NOMO-1 treated with dmso at 0.1 percent for 144 hours (cell line): ENCODE data around the gene BAHCC1.

ENCODE experiments used
- DNase-seq: peaks from one replicate; lab custom pipeline; 2025; ENCODE audit not compliant: unreplicated experiment; lab: John Stamatoyannopoulos, UW

Gene BAHCC1

GRCh38 chr17:81397314-81398175 lies 2.3 kb downstream of the BAHCC1 start:
- DNase-seq = no peak

DNA sequence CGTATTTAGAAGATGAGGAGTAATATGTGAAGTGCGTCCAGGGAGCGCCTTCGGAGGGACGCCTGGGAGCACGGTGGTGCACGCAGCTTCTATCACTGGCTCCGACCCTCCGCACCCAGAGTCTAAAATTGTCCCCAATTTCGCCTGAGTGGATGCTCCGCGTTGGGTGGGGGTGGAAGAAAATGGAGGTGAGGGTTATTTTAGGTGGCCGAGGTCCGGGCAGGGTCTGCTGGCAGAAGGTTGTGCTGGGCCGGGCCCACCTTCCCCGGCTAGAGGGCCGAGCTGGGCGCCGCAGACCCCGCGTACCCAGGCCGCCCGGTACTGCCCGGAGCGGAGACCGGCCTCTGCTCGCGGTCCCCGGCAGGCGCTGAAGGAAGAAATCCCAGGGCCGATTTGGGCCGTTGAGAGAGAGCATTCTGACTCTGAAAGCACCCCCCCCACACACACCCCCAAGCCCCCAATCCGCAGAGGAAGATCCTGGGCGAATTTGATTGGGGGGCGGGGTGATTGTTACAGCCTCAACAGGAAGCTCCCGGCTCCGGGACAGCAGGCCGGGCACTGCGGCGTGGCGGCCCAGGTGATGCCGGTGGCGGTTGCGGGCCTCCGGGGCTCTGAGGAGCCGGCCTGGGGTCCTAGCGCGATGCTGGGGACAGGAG lies 3.0 kb downstream of the BAHCC1 start:
- DNase-seq = no peak

- no peak for DNase-seq
These were observed 3.7 kb downstream of the BAHCC1 start for GRCh38 chr17:81398832-81399411.

DNA sequence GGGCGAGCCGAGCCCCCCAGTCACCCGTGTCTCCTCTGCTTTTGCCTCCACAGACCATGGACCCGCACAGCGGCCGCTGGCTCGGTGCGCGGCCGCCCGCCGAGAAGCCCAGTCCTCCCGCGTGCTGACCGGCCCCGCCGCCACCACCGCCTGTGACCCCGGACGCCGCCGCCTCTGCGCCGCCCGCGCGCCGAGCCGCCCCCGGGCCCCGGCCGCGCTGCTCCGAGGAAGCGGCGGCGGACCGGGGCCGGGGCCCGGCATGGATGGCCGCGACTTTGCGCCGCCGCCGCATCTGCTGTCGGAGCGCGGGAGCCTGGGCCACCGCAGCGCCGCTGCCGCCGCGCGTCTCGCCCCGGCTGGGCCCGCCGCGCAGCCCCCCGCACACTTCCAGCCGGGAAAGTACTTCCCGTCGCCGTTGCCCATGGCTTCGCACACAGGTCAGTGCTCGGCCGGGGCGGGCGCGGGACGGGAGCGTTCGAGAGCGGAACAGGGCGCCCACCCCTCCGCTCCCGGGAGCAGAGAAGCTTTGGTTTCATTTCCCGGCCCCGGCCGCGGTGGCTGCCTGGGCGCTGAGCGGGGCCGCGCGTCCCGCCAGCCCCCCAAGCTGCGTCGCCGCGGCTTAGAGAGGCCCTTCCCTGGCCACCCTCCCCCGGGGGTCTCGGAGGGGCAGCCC lies 4.4 kb downstream of the BAHCC1 start:
- DNase-seq = no peak

GRCh38 chr17:81400154-81400977 lies 5.1 kb downstream of the BAHCC1 start:
- DNase-seq = no peak

DNA sequence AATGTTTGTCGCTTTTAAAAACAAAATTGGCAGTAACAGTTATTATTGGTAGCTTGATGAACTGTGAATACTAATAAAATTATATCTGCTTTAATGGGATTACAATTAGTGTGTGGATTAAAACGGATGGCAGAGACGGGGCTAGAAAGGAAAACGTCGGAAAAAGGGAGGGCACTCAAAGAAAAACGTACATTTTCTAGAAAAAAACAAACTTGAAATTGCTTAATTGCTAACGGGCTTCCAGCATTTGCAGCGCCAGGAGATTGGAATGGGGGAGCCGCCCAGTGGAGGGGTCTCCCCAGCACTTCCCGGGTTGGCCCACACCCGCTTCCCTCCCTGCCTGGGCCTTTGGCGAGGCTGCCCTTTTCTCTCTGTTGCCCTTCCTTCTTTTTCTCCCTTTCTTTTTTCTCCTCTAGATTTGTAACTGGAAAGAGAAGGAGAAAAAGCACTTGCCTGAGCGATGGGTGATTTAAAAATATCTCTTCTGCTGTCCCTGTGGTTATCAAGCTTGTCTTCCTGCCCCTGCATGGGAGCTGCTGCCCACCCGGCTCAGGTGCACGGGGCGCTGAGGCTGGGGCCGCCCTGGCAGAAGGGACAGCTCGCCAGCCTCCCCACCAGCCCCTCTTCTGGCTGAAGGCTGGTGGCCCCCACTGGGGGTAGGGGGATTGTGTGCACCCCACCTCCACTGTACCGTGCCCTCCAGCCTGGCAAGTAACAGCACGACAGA lies 5.9 kb downstream of the BAHCC1 start:
- no peak for DNase-seq

DNA sequence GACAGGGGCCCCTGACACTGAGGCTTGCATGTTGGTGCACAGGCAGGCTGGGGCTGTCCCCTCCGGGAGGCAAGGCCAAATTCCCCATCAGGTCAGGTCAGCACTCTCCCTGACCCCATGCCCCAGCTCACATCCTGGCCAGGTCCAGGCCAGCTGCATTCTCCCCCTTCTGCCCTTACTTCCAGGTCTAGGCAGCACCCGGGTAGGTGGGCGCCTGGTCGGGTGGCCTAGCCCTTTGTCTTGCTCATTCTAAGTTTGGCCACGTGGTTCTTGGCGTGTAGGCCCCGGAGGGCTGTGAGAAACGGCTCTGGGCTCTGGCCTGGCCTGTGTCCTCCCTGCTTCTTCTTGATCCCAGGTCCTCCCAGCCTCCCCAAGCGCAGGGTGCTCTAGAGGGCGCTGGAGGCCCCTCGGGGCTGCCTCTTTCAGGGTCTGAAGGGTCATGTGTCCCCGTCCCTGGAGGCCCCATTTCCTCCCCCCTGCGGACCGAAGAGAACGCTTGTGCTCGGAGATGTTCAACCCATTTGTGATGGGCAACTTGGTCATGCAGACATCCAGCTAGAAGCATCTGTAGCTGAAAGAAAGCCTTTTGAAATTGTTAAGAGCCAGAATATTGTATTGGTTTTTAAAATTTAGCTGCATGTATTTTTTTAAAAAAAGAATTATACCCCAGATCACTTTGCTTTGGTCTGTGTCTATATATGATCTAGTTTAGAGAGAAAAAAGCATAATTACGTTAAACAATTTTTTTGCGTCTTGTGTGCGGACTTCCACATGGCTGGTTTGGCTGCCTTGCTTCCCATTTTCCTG lies 6.7 kb downstream of the BAHCC1 start:
- DNase-seq = no peak

DNA sequence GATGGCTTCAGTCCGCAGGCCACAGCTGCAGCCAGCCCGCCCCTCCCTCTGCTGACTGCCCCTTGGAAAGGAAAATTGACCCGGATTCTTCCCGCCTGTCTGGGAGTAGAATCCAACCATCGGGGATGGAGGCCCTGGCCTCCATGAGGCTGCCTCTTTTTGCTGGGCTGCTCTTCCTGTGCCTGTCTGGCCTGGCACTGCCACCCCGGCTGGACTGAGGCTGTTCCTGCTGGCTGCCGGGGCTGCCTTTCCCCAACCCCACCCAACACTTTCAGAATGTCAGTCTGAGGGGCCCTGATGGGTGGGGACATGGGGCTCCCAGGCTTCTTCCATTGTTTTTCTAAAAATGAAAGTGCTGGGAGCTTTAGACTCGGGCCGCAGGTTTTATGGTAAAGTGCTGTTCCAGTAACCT lies 7.3 kb downstream of the BAHCC1 start:
- no peak for DNase-seq

- DNase-seq = no peak
These were observed 7.8 kb downstream of the BAHCC1 start for GRCh38 chr17:81402981-81403467.

DNA sequence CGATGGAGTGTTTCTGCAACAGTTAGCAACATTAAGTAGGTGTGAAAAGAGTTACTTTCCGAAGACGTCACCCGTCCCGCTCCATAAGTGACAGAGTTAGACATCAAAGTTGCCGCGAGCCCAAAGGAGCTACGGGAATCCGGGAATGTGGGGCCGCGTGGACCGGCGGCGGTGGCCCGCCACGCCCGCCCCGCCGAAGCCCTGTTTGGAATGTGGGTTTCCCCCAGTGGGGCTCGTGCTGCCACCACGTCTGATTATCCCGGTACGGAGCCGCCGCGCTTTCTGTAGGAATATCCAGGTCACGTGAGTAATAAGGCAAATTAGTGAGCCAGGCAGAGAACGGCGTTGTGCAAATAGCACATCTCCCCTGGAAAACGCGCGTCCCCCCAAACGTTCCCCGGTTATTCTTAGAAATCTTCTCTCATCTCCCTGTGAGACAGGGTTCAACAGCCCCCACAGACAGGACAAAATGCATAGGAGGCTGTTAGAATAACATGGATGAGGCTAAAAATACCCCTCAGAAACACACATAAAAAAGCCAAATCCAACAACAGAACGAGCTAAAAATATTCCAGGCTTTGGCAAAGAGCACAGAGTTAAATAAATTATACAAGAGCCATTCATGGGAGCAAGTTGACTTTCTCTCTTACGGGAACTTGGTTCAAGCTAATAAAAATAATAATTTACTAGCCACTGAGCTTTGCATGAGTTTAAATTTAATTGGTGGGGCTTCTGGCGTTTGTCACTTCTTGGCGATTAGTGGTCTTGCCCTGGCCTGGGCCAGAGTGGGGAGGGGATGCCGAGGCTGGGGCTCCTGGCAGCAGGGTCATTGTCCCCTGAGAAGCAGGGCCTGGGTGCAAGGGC lies 8.6 kb downstream of the BAHCC1 start:
- no peak for DNase-seq

GRCh38 chr17:81404558-81405165 lies 9.4 kb downstream of the BAHCC1 start:
- DNase-seq = no peak

DNA sequence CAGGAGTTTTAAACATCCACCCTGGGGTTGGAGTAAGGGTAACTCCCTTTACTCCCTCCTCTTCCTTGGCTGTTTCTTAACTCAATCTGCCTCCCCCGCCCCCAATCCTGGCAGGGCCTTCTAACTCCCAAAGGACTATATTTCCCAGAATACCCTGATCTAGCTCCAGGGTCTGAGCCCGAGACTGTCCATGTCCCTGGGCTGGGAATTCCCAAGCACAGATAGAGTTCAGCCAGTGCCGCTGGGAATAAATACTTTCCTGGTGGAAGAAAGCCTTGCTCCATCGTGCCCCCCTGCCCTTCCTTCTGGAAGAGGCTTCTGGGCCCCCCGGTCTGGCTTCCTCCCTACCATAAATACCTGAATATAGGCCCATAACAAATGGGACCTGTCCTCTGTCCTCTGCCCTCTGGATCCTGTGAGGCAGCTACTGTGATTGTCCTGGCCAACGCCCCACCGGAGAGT lies 10.2 kb downstream of the BAHCC1 start:
- DNase-seq = no peak

DNA sequence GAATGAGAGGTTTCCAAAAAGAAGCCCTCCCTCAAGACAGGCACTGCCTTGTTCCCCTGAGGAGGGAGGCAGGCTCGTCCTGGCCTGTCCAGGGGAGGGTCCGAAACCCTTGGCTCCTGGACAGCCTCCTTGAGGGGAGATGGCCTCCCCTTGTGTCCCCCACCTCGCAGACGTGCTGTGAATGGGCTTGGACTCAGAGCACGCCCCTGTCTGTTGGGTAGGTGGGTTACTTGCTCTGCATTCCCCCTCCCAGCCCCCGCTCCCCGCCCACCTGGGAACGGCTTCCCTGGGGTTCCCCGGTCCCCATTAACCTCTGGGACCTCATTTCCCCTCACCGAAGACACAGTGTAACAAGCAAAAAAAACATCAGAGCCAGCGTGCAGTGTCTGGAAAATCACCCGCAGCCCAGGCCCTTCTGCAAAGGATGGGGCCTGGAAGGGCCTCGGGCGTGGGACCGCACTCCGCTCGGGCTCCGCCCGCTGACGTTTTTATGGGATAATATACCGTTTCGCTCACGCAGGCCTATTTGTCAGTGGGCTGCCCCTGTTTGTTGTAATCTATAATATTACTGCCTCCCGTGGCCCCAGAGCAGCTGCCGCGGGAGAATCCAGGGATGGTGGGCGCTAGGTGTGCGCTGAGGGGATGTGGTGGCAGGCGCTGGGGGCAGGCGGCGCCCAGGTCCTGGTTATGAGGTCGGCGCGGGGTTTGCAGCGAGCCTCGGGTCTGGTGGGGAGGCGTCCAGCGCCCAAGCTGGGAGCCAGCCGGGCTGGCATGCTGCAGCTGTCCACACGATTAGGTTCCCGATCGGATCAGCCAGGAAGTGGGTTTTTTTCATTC lies 11.1 kb downstream of the BAHCC1 start:
- DNase-seq = no peak

DNA sequence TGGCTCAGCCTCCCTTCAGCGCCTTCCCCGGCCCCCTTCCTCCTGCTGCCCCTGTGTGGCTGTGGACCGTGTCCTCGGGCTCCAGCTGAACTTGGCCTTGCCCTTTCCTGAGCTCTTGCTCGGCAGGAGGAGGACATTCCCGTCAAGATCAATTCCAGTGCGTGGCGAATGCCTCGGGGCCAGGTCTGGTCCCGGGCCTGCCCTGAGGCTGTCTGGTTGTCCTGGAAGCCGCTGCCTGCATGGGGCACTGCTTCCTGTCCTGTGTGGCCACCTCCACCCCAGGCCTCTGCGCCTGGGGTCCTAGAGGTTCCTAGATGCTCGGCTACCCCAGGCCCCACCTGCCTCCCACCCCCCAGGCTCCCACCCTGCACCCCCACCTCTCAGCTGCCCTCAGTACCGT lies 12.8 kb downstream of the BAHCC1 start:
- DNase-seq = no peak

DNA sequence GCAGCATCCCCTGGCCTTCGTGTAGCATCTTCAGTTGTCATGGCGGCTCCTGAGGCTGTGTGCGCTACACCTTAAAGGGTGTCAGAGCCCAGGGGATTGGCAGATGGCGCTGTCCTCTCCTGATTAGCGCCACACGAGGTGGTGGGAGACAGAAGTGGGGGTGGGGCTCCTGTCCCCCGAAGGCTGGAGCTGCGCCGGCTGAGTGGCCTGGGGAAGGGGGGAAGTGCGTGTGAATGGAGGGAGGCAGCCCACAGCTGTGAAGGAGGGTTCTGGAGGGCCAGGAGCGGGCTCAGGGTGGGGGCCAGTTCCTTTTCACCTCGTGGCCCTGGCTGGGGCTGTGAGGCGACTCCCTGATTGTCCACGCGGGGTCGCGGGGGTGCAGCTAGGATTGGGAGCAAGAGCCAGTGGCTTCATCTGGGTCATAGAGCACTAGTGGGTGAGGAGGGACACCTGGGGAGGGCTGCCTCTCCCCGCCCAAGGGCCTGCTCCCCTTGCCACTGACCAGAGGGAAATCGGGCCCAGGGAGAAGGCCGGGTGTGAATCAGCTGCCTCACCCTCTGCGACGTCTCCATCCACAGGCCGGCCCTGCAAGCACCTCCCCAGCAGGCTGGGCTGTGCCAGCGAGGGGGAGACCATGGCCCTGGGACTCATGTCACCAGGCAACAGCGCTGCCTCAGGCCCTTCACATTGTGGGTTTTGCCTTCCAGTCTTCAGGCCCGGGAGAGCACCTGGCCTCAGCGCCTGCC lies 14.1 kb downstream of the BAHCC1 start:
- no peak for DNase-seq

DNA sequence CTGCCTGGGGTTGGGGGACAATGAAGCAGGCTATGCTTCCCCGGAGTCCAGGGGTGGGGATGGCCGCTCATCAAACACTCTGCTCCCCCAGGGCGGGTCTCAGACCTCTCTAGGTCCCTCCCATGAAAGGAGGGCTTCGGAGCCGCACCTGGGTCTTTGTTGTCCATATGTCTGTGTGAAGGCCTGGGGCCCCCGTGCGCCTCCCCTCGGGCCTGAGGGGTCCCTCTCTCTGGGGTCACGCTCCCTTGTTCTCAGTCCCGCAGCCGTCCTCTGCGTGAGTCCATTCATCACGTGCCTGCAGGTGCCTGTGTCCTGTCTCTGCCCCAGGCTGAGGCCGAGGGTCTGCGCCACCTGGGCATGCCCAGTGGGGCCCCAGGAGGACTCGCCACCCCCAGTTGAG lies 15.6 kb downstream of the BAHCC1 start:
- DNase-seq = no peak
